GM12892 (cell line): ENCODE results near the gene OR2V1.
"Not testable (repeated sequence)": the region's sequence is repeated elsewhere in the genome, so short reads cannot be mapped to it uniquely, and the experiment has no call there.

Source experiments
- POLR2A ChIP-seq: IDR thresholded peaks from 2 replicates; pipeline ENCODE4 v1.6.1; 2011; ENCODE audit warnings: low read depth, low read length, control low read depth
- POLR2AphosphoS5 ChIP-seq: IDR thresholded peaks from 2 replicates; pipeline ENCODE4 v1.6.1; 2011; ENCODE audit warnings: low read depth, low read length, control low read depth

DNA sequence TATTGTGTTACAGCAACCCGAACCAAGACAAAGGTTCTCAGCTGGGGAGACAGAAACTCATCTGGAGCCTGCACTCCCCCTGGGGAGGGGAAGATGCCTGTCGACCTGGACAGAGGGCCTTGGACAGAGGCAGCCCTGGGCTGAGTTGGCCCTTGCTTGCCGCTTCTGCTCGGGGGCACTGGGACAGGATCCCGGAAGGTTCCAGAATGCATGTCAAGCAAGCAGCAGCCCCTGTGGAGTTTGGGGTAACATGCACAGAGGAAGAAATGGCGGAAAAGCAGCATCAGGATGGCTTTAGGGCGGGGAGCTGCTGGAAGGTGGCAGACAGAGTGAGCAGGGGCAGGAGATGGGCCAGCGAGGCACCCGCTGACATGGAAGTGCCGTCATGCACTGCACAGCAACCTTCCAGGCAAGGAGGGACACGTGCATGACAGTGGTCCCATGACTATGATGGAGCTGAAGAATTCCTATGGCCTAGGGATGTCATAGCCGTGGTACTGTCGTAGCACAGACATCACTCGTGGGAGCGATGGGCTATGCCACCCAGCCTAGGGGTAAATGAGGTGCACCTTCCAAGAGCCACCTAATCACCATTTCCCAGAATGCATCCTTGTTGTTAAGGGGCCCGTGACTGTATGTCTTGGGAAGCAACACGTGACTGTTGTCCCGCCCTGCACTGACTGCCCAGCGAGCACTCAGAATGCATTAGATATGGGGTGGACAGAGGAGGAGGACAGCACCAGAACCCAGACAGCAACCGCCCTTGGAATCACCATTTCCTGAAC is 26.2 kb downstream of the OR2V1 start:
- not testable (repeated sequence) for TF ChIP-seq POLR2AphosphoS5, POLR2A
